SK-N-MC (cell line): ENCODE results near the gene ISLR.
A peak's percentile ranks its signal among the peaks of the same experiment; 100 is the strongest.

Source experiments
- DNase-seq: peaks from one replicate; pipeline ENCODE4 v3.0.0-alpha.2; 2011; ENCODE audit warnings: low read depth, low spot score
- H3K27ac ChIP-seq: fragments of 200-600 bp; sonication (generic); 2 replicates; pipeline ENCODE4 v1.5.1; 2016; ENCODE audit warnings: mixed run types
- H3K36me3 ChIP-seq: fragments of 200-600 bp; sonication (generic); 2 replicates; pipeline ENCODE4 v1.6.1; 2017; ENCODE audit warnings: antibody characterized with exemption, low read length, mixed read lengths; ENCODE audit not compliant: insufficient read depth
- H3K4me3 ChIP-seq: fragments of 200-600 bp; sonication (generic); 2 replicates; pipeline ENCODE4 v1.5.1; 2016
- H3K9ac ChIP-seq: fragments of 200-600 bp; sonication (generic); 2 replicates; pipeline ENCODE4 v1.8.0; 2017; ENCODE audit warnings: mixed run types, mixed read lengths; ENCODE audit not compliant: insufficient read length
- H3K9me3 ChIP-seq: fragments of 200-600 bp; sonication (generic); 2 replicates; pipeline ENCODE4 v1.6.1; 2017; ENCODE audit warnings: low read depth, mild to moderate bottlenecking, antibody characterized with exemption, low read length, moderate library complexity, mixed read lengths
- EZH2 ChIP-seq: fragments of 200-600 bp; sonication (generic); IDR thresholded peaks from one replicate; pipeline ENCODE4 v1.6.1; 2017; ENCODE audit warnings: antibody characterized with exemption
- FOXP2 ChIP-seq: optimal IDR thresholded peaks from 2 replicates; pipeline ENCODE3; 2011; ENCODE audit warnings: mild to moderate bottlenecking, moderate library complexity; ENCODE audit not compliant: insufficient read depth; ENCODE audit errors: extremely low read length, control extremely low read depth
- POLR2AphosphoS5 ChIP-seq: IDR thresholded peaks from 2 replicates; pipeline ENCODE4 v1.6.1; 2012; ENCODE audit warnings: mild to moderate bottlenecking, low read depth, low read length, borderline replicate concordance

Gene ISLR

DNA sequence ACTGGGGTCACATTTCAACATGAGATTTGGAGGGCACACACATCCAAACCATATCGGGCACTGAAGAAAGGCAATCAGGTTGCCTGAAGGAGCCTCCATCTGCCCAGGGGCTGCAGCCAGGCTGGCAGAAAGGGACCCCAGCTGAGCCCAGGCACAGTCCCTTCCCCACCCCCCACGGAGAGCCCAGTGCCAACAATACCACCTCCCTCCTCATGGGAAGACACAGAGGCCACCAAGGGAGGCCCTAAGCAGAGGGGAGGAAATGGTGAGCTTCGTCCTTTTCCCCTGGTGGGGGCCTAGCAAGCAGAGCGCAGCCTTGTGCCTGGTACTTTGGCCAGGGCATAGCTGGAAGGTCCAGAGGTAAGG is 32.1 kb downstream of the ISLR start:
- Histone ChIP-seq H3K4me3 (no peak overlapping the region), H3K9me3 (no peaks in the 10 kb centered on the region), H3K36me3 (no peaks in the 10 kb centered on the region), H3K9ac (no peak overlapping the region), H3K27ac (no peak overlapping the region)
- DNase-seq = no peak
- TF ChIP-seq EZH2 (no peak), FOXP2 (no peak), POLR2AphosphoS5 (no peak)

DNA sequence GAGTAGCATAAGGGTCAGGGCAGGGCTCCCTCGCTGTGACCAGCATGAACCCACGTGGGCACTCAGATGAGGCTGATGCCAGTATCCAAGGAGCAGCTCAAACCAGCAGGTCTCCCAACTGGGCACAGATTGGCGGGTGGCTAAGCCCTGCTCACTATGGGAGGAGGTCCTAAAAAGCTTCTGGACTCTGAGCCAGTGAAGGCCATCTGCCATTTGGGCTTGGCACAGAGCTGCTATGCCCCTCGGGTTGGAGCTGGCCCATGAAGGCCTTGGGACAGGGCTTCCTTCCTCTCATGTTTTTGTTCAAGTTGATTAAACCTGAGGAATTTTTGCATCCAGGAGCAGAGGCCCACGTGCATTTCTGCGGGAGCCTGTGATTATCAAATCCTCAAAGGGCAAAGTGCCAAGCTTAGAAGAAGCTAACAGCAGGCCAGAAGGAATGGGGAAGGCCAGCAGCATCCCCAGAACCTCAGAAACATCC is 33.3 kb downstream of the ISLR start:
- Histone ChIP-seq H3K36me3 (no peaks in the 10 kb centered on the region), H3K9ac (no peak overlapping the region), H3K27ac (no peak overlapping the region; the same call in 1 of the 2 replicates), H3K4me3 (no peak overlapping the region), H3K9me3 (no peaks in the 10 kb centered on the region)
- TF ChIP-seq FOXP2 = no peak
- no peak for TF ChIP-seq POLR2AphosphoS5
- TF ChIP-seq EZH2 = no peak
- DNase-seq = no peak

DNA sequence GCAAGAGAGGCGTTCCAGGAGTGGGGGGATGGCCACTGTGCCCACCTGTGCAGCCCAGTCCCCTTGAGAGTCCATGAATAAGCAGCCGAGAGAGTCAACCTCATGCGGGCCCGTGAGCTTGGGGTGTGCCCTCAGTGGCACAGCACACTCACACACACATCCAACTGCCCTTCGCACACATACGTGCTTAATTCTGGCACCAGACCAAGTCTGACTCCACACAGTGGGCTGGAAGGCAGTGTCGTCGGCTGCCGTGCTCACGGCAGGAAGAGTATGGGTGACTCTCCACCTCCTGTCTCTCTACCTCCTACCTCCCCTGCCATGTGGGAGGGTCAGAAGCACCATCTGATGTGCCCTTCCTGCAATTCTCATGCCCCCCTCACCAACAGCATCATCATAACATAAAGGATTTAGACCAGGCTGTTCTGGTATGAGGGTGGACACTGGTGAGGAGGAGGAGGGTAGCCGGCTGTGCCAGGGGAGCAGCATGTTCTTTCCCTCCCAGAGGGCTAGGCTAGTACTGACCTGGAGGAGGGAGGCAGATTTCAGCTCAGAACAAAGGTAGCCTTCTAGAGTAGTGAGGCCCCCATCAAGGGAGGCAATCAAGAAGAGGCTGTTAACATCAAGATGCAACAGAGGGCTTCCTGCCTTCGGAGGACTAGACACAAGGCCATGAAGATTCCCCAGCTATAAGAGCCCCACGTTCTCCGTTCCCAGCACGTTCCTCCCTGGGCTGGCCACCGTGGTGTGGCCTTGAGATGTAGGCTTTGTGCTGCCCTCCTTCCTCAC is 34.3 kb downstream of the ISLR start:
- no peak for DNase-seq
- H3K36me3 ChIP-seq = no peaks in the 10 kb centered on the region
- no peak overlapping the region for H3K27ac ChIP-seq
- no peaks in the 10 kb centered on the region for H3K9me3 ChIP-seq
- H3K9ac ChIP-seq = no peak overlapping the region
- H3K4me3 ChIP-seq = no peak overlapping the region
- TF ChIP-seq POLR2AphosphoS5 (no peak), EZH2 (no peak), FOXP2 (no peak)

DNA sequence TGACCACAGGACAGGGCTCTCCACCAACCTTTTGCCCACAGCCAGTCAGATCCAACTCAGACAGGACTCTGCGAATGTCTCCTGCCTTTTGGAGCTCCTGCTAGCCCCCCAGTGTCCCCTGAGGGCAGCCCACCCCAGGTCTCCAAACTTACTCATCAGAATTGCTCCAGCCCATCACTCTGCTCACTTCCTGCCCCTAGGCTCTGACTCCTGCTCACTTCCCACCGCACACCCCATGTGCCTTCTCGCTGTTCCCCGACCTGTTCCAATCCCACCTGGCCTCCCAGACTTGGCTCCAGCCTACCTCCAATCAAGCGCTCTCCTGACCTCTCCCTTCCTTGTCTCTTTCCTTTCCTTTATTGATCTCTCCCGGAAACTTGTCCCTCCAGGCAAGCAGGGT is 35.0 kb downstream of the ISLR start:
- H3K36me3 ChIP-seq = no peaks in the 10 kb centered on the region
- TF ChIP-seq POLR2AphosphoS5 (no peak), FOXP2 (no peak), EZH2 (no peak)
- H3K4me3 ChIP-seq = no peak overlapping the region

DNA sequence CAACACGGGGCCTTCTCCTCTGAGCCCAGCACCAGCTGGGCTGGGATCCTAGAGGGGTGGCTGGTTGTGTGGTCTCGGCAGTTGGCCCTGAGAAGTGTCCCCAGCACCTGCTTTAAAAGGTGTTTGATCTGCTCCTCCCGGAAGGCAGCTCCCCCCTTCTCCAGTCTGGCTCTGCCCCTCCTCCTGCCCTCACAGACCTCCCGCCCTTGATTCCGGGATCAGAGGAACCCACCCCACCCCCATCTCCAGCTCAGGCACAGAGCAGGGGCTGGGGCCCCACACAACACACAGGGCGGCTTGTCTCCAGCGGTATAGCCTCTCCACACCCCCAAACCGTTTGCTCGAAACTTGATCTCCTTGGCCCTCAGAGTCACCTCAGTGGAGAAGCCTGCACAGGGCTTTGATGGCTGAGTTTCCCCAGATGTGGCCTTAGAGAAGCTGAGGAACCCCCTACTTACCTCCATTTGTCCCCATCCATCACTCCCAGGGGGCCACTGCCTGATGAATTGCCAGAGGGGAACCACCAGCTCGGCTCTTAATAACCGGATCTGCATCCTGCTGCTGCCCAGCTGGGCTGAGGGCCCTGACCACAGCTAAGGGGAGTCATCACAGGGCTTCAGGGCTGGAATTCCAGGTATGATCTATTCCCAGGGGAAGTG is 35.5 kb downstream of the ISLR start:
- H3K9ac ChIP-seq = no peak overlapping the region
- no peaks in the 10 kb centered on the region for H3K36me3 ChIP-seq
- no peaks in the 10 kb centered on the region for H3K9me3 ChIP-seq
- TF ChIP-seq EZH2 (no peak), POLR2AphosphoS5 (no peak), FOXP2 (no peak)
- no peak overlapping the region for H3K27ac ChIP-seq
- DNase-seq = no peak
- H3K4me3 ChIP-seq = no peak overlapping the region

More for the DNA sequence above, 35.0 kb downstream of the ISLR start:
- DNase-seq = no peak
- no peaks in the 10 kb centered on the region for H3K9me3 ChIP-seq
- no peak overlapping the region for H3K27ac ChIP-seq
- H3K9ac ChIP-seq = no peak overlapping the region

DNA sequence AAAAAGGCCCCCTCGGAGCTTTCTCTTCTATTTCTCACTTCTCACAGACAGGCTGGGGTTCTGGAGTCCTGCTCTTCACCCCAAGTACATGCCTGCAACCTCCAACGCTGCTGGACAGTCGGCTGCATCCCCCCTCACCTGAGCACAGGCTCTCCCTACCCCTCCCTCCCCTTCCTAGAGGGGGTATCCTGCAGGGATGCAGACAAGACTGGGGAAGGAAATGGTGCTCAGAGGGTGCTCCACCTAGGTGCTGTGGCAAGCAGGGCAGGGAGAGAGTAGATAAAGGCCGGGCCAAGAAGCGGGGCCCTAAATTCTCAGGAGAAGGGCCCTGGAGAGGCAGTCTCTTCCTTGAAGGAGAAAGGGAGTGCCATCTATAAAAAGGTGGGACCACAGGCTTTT is 36.0 kb downstream of the ISLR start:
- Histone ChIP-seq H3K9ac (no peak overlapping the region), H3K36me3 (no peaks in the 10 kb centered on the region), H3K9me3 (no peaks in the 10 kb centered on the region), H3K4me3 (no peak overlapping the region), H3K27ac (no peak overlapping the region)
- no peak for DNase-seq
- TF ChIP-seq POLR2AphosphoS5 (no peak), FOXP2 (no peak), EZH2 (no peak)

DNA sequence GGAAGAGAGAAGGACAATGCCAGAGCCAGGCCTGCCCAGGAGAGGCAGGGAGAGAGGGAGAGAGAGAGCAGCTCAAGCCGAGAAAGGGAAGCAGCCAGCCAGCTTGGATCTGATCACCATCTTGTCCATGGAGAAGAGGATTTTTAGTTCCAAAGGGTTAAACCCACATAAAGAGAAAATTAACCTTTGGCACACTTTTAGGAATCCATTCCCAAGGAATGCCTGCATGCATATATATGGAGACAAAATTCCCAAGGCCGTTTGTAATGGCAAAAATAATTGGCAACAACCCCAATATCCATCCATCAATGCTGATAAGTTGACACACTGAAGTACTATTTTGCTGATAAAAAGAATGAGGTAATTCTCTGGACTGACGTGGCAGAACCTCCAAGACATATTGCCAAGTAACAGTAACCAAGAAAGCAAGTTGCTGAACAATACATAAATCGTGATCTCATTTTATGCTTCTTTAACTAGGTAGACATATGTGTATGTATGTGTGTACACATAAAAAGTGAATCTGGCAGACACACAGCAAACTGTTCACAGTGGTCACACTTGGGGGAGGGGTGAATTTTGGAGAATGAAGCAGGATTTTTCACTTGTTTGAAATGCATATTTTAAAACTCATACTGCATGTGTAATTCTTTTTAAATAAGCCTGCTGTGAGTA is 36.6 kb downstream of the ISLR start:
- 0 out of 2 replicates have a peak overlapping the region, but pooled peaks have one; percentile 38 for H3K27ac ChIP-seq

DNA sequence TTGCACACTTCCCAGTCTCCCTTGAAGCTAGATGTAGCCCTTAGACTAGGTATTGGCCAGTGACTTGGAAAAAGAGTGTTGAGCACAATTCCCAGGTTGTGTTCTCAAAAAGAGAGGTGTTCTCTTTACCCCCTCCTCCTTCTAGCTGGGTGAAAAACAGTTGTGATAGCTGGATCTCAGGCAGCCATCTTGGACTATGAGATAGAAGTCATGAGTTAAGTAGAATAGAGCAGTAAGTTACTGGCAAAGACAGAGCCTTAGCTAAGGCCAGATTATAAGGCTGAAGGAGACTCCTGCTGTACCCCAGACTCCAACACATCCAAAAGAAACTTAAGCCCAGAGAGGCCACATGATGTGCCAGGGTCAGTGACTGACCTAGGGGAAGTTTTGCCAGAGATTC is 37.2 kb downstream of the ISLR start:
- Histone ChIP-seq H3K36me3 (no peaks in the 10 kb centered on the region), H3K9ac (no peak overlapping the region), H3K9me3 (no peaks in the 10 kb centered on the region), H3K27ac (0 out of 2 replicates have a peak overlapping the region, but pooled peaks have one; percentile 38), H3K4me3 (no peak overlapping the region)
- TF ChIP-seq EZH2 = no peak
- TF ChIP-seq FOXP2 = no peak
- no peak for TF ChIP-seq POLR2AphosphoS5
- DNase-seq = no peak

More for the DNA sequence above, 36.6 kb downstream of the ISLR start:
- no peak for TF ChIP-seq POLR2AphosphoS5
- TF ChIP-seq FOXP2 = no peak
- no peak for TF ChIP-seq EZH2
- no peaks in the 10 kb centered on the region for H3K9me3 ChIP-seq
- no peak overlapping the region for H3K4me3 ChIP-seq
- DNase-seq = no peak
- H3K9ac ChIP-seq = no peak overlapping the region
- H3K36me3 ChIP-seq = no peaks in the 10 kb centered on the region

DNA sequence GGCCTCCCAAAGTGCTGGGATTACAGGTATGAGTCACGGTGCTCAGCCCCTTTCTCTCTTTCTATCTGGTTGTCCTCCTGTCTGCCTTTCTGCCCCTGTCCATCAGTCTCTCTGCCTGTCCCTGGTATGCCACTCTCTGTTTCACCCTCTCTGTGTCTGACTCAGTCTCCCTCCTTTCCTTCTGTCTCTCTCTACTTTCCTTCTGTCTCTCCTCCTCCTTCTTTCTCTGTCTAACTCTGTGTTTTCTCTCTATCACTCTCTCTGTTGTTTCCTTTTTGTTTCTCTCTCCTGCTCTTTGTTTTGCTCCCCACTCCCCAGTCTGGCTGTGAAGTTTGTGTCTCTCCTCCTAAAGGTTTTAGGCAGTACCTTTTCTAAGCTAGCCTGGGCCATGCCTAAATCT is 38.1 kb downstream of the ISLR start:
- DNase-seq = no peak
- no peak for TF ChIP-seq POLR2AphosphoS5
- TF ChIP-seq FOXP2 = no peak
- TF ChIP-seq EZH2 = no peak
- H3K36me3 ChIP-seq = no peaks in the 10 kb centered on the region
- H3K9me3 ChIP-seq = no peaks in the 10 kb centered on the region
- no peak overlapping the region for H3K4me3 ChIP-seq
- no peak overlapping the region for H3K9ac ChIP-seq
- H3K27ac ChIP-seq = no peak overlapping the region
